Stimulated activated CD4-positive, alpha-beta T cell treated with anti-CD3 and anti-CD28 coated beads, Interleukin-15, amount 100 ng/mL, for 24 hours (primary cell): ENCODE results near the gene ST8SIA4.

Source experiments
- DNase-seq: peaks from one replicate; pipeline ENCODE4 v3.0.0-alpha.2; 2020

Gene ST8SIA4

GRCh38 chr5:100867039-100867562, 36.0 kb downstream of the ST8SIA4 start:
- DNase-seq: no peak

- DNase-seq: no peak
Observed at GRCh38 chr5:100864931-100865330, 38.2 kb downstream of the ST8SIA4 start.

- DNase-seq: no peak
Observed at GRCh38 chr5:100863739-100864138, 39.3 kb downstream of the ST8SIA4 start.

- DNase-seq: no peak
Observed at GRCh38 chr5:100861148-100861547, 41.9 kb downstream of the ST8SIA4 start.

GRCh38 chr5:100860407-100860806, 42.7 kb downstream of the ST8SIA4 start:
- DNase-seq: peak; percentile 30

GRCh38 chr5:100858987-100859545, 44.0 kb downstream of the ST8SIA4 start:
- DNase-seq: no peak

GRCh38 chr5:100856462-100856861, 46.6 kb downstream of the ST8SIA4 start:
- DNase-seq: no peak

GRCh38 chr5:100855937-100856430, 47.1 kb downstream of the ST8SIA4 start:
- no peak for DNase-seq

GRCh38 chr5:100855295-100855694, 47.8 kb downstream of the ST8SIA4 start:
- DNase-seq: no peak

- no peak for DNase-seq
Observed at GRCh38 chr5:100854591-100854990, 48.5 kb downstream of the ST8SIA4 start.

- DNase-seq: no peak
Observed at GRCh38 chr5:100853582-100853981, 49.5 kb downstream of the ST8SIA4 start.

- no peak for DNase-seq
Observed at GRCh38 chr5:100852988-100853449, 50.1 kb downstream of the ST8SIA4 start.

GRCh38 chr5:100852051-100852450, 51.0 kb downstream of the ST8SIA4 start:
- DNase-seq: no peak

- no peak for DNase-seq
Observed at GRCh38 chr5:100846772-100847171, 56.3 kb downstream of the ST8SIA4 start.

GRCh38 chr5:100842080-100842479, 61.0 kb downstream of the ST8SIA4 start:
- no peak for DNase-seq

- DNase-seq: no peak
Observed at GRCh38 chr5:100841358-100842076, 61.6 kb downstream of the ST8SIA4 start.

- DNase-seq: no peak
Observed at GRCh38 chr5:100840789-100841188, 62.3 kb downstream of the ST8SIA4 start.

- DNase-seq: peak; percentile 42
Observed at GRCh38 chr5:100840370-100840769, 62.7 kb downstream of the ST8SIA4 start.

GRCh38 chr5:100838048-100838473, 65.0 kb downstream of the ST8SIA4 start:
- no peak for DNase-seq

GRCh38 chr5:100834519-100834918, 68.6 kb downstream of the ST8SIA4 start:
- no peak for DNase-seq

GRCh38 chr5:100832252-100833230, 70.5 kb downstream of the ST8SIA4 start:
- no peak for DNase-seq

- no peak for DNase-seq
Observed at GRCh38 chr5:100828898-100829356, 74.2 kb downstream of the ST8SIA4 start.
